Left ventricle myocardium inferior (tissue), 1 donor: ENCODE data around the gene RELCH. TPM values are rescaled to one million over a fixed set of nuclear protein-coding genes. Genes with fewer than 3 reads are reported as not detected.

ENCODE experiments used
- DNase-seq: peaks from one replicate; pipeline ENCODE4 v3.0.0-alpha.2; 2020
- H3K27ac ChIP-seq: fragments of 200-600 bp; replicated peaks from 2 replicates; pipeline ENCODE4 v1.8.0; 2021
- H3K27me3 ChIP-seq: fragments of 200-600 bp; 2 replicates; pipeline ENCODE4 v1.8.0; 2021; ENCODE audit warnings: low read depth
- H3K36me3 ChIP-seq: fragments of 200-600 bp; 2 replicates; pipeline ENCODE4 v1.8.0; 2021
- H3K4me1 ChIP-seq: fragments of 200-600 bp; 2 replicates; pipeline ENCODE4 v1.8.0; 2021
- H3K4me3 ChIP-seq: fragments of 200-600 bp; 2 replicates; pipeline ENCODE4 v1.8.0; 2021; ENCODE audit warnings: mild to moderate bottlenecking, moderate library complexity
- H3K9me3 ChIP-seq: fragments of 200-600 bp; replicated peaks from 2 replicates; pipeline ENCODE4 v1.8.0; 2021
- CTCF ChIP-seq: fragments of 200-600 bp; IDR thresholded peaks from 2 replicates; pipeline ENCODE4 v1.8.0; 2021; ENCODE audit warnings: antibody characterized with exemption, mild to moderate bottlenecking, borderline replicate concordance
- intact Hi-C: fragments of 100-400 bp; cut with micrococcal nuclease; formaldehyde crosslinking; loops from one replicate; pipeline ENCODE4 v1.11.0; 2022
- total RNA-seq: library from RNA; stranded (reverse); fragmentation: NEBNext Ultra II Directional; extraction: Animal tissue kit (Norgen Biotek cat#: 25700); gene quantifications from one replicate; pipeline ENCODE4 v1.2.1, GENCODE V29; 2021
- donor health status: DM: no; HTN: yes; CAD: no; lungs with severe emphysema.

The RELCH gene
- total RNA-seq, 1 donor from 2014 or later, result 15.5 TPM

DNA sequence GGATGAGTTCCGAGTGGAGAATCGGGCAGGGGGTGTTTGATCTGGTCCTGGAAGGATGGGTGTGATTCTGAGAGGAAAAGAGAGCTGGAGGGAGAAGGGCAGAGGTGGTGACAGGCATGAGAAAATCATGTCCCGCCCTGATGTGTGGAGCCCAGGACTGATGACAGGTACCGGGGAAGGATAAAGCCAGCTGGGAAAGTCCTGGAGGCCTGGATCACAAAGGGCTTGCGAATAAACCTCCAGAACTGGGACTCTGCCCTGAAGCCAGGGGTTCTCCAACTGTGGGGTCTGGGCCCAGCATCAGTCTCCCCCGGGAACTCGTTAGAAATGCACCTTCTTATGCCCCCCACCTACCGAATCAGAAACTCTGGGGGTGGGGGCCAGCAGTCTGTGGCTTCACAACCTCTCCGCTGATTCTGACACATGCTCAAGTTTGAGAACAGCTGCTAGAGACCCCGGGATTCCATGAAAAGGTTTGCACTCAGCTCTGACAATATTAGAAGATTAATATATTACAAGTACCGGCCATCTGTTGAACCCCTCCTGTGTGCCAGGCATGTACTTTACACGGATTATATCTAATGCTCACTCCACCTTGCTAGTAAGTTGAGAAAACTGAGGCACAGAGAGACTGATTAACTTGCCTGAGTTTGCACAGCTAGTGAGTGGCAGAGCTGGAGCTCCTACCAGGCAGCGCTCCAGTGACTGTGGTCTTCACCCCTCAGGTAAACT, 146.1 kb downstream of the RELCH start:
- H3K4me3 ChIP-seq, result no peak overlapping the region
- DNase-seq, result no peak
- intact Hi-C loops, result no loop called here
- H3K4me1 ChIP-seq, result peaks cover 22% of the 10 kb centered on the region
- H3K27me3 ChIP-seq, result peaks cover 96% of the 10 kb centered on the region
- H3K36me3 ChIP-seq, result no peaks in the 10 kb centered on the region
- TF ChIP-seq CTCF, result no peak
- H3K27ac ChIP-seq, result no peak overlapping the region
- no peaks in the 10 kb centered on the region for H3K9me3 ChIP-seq

DNA sequence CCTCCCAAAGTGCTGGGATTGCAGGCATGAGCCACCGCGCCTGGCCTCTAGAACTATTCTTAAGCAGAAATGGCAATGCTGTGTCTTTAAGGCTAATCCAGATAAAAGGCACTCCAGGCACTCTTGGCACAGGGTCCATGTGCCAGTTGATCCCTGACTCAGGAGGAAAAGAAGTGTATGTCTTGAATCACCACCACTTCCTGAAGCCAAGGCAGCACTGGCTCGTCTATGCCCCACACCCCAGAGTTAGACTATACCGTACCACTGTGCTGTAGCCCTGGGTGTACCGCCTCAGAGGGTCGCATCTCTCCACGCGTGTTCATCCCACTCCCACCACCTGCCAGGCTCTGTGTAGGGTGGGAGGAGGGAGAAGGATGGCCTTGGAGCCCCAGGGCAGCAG, 147.1 kb downstream of the RELCH start:
- Histone ChIP-seq H3K4me3 (no peak overlapping the region), H3K27ac (no peak overlapping the region), H3K4me1 (peaks cover 12% of the 10 kb centered on the region), H3K9me3 (no peaks in the 10 kb centered on the region), H3K27me3 (peaks cover 96% of the 10 kb centered on the region), H3K36me3 (no peaks in the 10 kb centered on the region)
- no peak for TF ChIP-seq CTCF
- intact Hi-C loops, result no loop called here
- DNase-seq, result no peak

GRCh38 chr18:62335494-62335893, 148.4 kb downstream of the RELCH start:
- peaks cover 96% of the 10 kb centered on the region for H3K27me3 ChIP-seq
- intact Hi-C loops, result no loop called here
- no peaks in the 10 kb centered on the region for H3K4me1 ChIP-seq
- no peaks in the 10 kb centered on the region for H3K36me3 ChIP-seq
- no peak overlapping the region for H3K27ac ChIP-seq
- TF ChIP-seq CTCF, result no peak
- H3K9me3 ChIP-seq, result no peaks in the 10 kb centered on the region
- DNase-seq, result no peak
- H3K4me3 ChIP-seq, result no peak overlapping the region

DNA sequence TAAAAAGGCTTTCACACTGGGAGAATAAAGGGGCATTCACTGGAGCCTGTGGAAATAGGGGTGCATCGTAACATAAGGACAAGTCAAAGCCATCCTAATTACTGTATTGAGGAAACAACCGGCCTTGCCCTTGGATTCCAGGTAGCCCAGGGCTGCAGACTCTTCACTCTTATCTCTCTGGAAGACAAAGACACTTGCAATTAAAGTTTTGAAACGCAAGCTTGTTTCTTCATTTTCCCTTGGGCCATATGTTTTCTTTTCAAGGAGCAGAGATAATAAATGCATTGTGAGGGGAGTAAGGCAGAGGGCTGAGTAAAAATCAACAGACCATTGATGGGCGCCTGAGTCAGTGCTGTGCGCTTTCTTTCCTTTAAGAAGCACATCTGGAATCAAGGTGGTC, 149.6 kb downstream of the RELCH start:
- Histone ChIP-seq H3K4me3 (no peak overlapping the region), H3K27ac (no peak overlapping the region), H3K27me3 (peaks cover 89% of the 10 kb centered on the region), H3K4me1 (no peaks in the 10 kb centered on the region), H3K36me3 (no peaks in the 10 kb centered on the region), H3K9me3 (no peaks in the 10 kb centered on the region)
- DNase-seq, result no peak
- no peak for TF ChIP-seq CTCF
- intact Hi-C loops, result no loop called here

GRCh38 chr18:62337336-62337735, 150.3 kb downstream of the RELCH start:
- no peak for TF ChIP-seq CTCF
- Histone ChIP-seq H3K4me1 (no peaks in the 10 kb centered on the region), H3K27ac (no peak overlapping the region), H3K27me3 (peaks cover 86% of the 10 kb centered on the region), H3K4me3 (no peak overlapping the region), H3K36me3 (no peaks in the 10 kb centered on the region), H3K9me3 (no peaks in the 10 kb centered on the region)
- no peak for DNase-seq
- intact Hi-C loops, result no loop called here
